HFFc6 (cell line): ENCODE measurements around the gene NKAIN1. TPM values are rescaled to one million over a fixed set of nuclear protein-coding genes. Genes with fewer than 3 reads are reported as not detected.

Source experiments
- DNase-seq: peaks from one replicate; pipeline ENCODE4 v3.0.0-alpha.2; 2018
- H3K27ac Mint-ChIP-seq: 2 replicates; pipeline ENCODE4 v1.8.0; 2020; ENCODE audit warnings: mild to moderate bottlenecking, mixed read lengths
- H3K27me3 Mint-ChIP-seq: 2 replicates; pipeline ENCODE4 v1.8.0; 2021; ENCODE audit warnings: mild to moderate bottlenecking, moderate library complexity, mixed read lengths; ENCODE audit not compliant: insufficient read depth
- H3K36me3 Mint-ChIP-seq: 2 replicates; pipeline ENCODE4 v1.8.0; 2021; ENCODE audit warnings: low read depth, mixed read lengths
- H3K4me1 Mint-ChIP-seq: 2 replicates; pipeline ENCODE4 v1.8.0; 2020; ENCODE audit warnings: low read depth, mixed read lengths
- H3K4me3 Mint-ChIP-seq: 2 replicates; pipeline ENCODE4 v1.8.0; 2020; ENCODE audit warnings: mild to moderate bottlenecking, moderate library complexity, mixed read lengths
- H3K9me3 Mint-ChIP-seq: 2 replicates; pipeline ENCODE4 v1.8.0; 2020; ENCODE audit warnings: mild to moderate bottlenecking, mixed read lengths
- CTCF ChIP-seq: fragments of 200-600 bp; sonication (generic); IDR thresholded peaks from 2 replicates; pipeline ENCODE4 v1.5.0; 2021; ENCODE audit warnings: antibody characterized with exemption, mild to moderate bottlenecking
- total RNA-seq, 6 experiments: library from RNA; stranded (reverse); fragmentation: NEBNext Ultra II Directional; extraction: Animal tissue kit (Norgen Biotek cat#: 25700); gene quantifications; 2 replicates in 1 of 6; 3 replicates in 5 of 6; pipeline ENCODE4 v1.2.3, GENCODE V29; 2021

The NKAIN1 gene
- total RNA-seq, 6 experiments from 2014 or later, result not detected

- Mint-ChIP-seq H3K36me3 (peaks cover 22% of the 10 kb centered on the region; the same call in 1 of the 2 replicates), H3K27ac (no peak overlapping the region), H3K4me3 (no peak overlapping the region), H3K4me1 (no peaks in the 10 kb centered on the region), H3K9me3 (no peaks in the 10 kb centered on the region), H3K27me3 (peaks cover 2% of the 10 kb centered on the region; the same call in 1 of the 2 replicates)
- no peak for TF ChIP-seq CTCF
- no peak for DNase-seq
Measured at GRCh38 chr1:31258581-31258980, 18.9 kb upstream of the NKAIN1 start.

GRCh38 chr1:31257213-31257612, 17.5 kb upstream of the NKAIN1 start:
- Mint-ChIP-seq H3K36me3 (peaks cover 22% of the 10 kb centered on the region; the same call in 1 of the 2 replicates), H3K27me3 (peaks cover 2% of the 10 kb centered on the region; the same call in 1 of the 2 replicates), H3K27ac (no peak overlapping the region), H3K9me3 (no peaks in the 10 kb centered on the region), H3K4me1 (no peaks in the 10 kb centered on the region), H3K4me3 (no peak overlapping the region)
- DNase-seq, result no peak
- no peak for TF ChIP-seq CTCF

GRCh38 chr1:31249854-31250253, 10.2 kb upstream of the NKAIN1 start:
- Mint-ChIP-seq H3K27ac (no peak overlapping the region), H3K9me3 (no peaks in the 10 kb centered on the region), H3K4me1 (no peaks in the 10 kb centered on the region; the same call in 1 of the 2 replicates), H3K4me3 (no peak overlapping the region), H3K27me3 (peaks cover 9% of the 10 kb centered on the region), H3K36me3 (no peaks in the 10 kb centered on the region)
- no peak for DNase-seq
- TF ChIP-seq CTCF, result no peak

GRCh38 chr1:31248276-31248675, 8.6 kb upstream of the NKAIN1 start:
- no peaks in the 10 kb centered on the region for H3K9me3 Mint-ChIP-seq
- H3K36me3 Mint-ChIP-seq, result no peaks in the 10 kb centered on the region
- peaks cover 9% of the 10 kb centered on the region for H3K27me3 Mint-ChIP-seq
- no peak overlapping the region for H3K4me3 Mint-ChIP-seq
- H3K27ac Mint-ChIP-seq, result no peak overlapping the region
- H3K4me1 Mint-ChIP-seq, result peaks cover 14% of the 10 kb centered on the region
- no peak for DNase-seq
- no peak for TF ChIP-seq CTCF

- Mint-ChIP-seq H3K36me3 (no peaks in the 10 kb centered on the region), H3K27me3 (peaks cover 15% of the 10 kb centered on the region), H3K4me3 (no peak overlapping the region), H3K9me3 (no peaks in the 10 kb centered on the region), H3K4me1 (peaks cover 25% of the 10 kb centered on the region), H3K27ac (no peak overlapping the region)
- DNase-seq, result peak; percentile 5
- TF ChIP-seq CTCF, result no peak
Measured at GRCh38 chr1:31244326-31244725, 4.6 kb upstream of the NKAIN1 start.
